IMR-90 (cell line): Measurements from ENCODE around the gene IGF1. TPM values are rescaled to one million over a fixed set of nuclear protein-coding genes. Genes with fewer than 3 reads are reported as not detected.

Experiments
- ATAC-seq: fragments of 200-7000 bp; cut with Tn5 transposase; 2 replicates; pipeline ENCODE4 v1.9.1; 2020; ENCODE audit warnings: low read depth, mild to moderate bottlenecking, moderate library complexity
- BruUV-seq: library from RNA; stranded (reverse); fragments of 400-500 nt; replicated peaks from 2 replicates; lab custom pipeline; 2021; lab: Mats Ljungman, UMichigan
- CTCF ChIA-PET: fragments of 300-600 bp; formaldehyde crosslinking; extraction: SDS; loops from one replicate; lab custom pipeline; 2021; ENCODE audit warnings: antibody characterized with exemption; lab: Yijun Ruan, JAX
- POLR2A ChIA-PET: fragments of 300-600 bp; sonication (Branson Sonifier 250); formaldehyde crosslinking; loops from one replicate; lab custom pipeline; 2022; ENCODE audit warnings: antibody characterized with exemption; ENCODE audit not compliant: unreplicated experiment; lab: Charles Lee
- DNase-seq: peaks from one replicate; pipeline ENCODE4 v3.0.0; 2013
- H2AFZ ChIP-seq: replicated peaks from 2 replicates; pipeline ENCODE3; 2013; ENCODE audit warnings: low read length, mild to moderate bottlenecking; ENCODE audit not compliant: poor library complexity
- H2AK5ac ChIP-seq: 2 replicates; pipeline ENCODE4 v1.6.1; 2013; ENCODE audit warnings: low read depth, low read length, inconsistent platforms
- H2AK9ac ChIP-seq: replicated peaks from 2 replicates; pipeline ENCODE3; 2013; ENCODE audit warnings: mild to moderate bottlenecking, low read depth, low read length, moderate library complexity; ENCODE audit not compliant: poor library complexity
- H2BK120ac ChIP-seq: 2 replicates; pipeline ENCODE4 v1.6.1; 2013; ENCODE audit warnings: low read depth, low read length, inconsistent platforms
- H2BK15ac ChIP-seq: 3 replicates; pipeline ENCODE4 v1.6.1; 2013; ENCODE audit warnings: low read depth, low read length, inconsistent platforms
- H2BK20ac ChIP-seq: 2 replicates; pipeline ENCODE4 v1.6.1; 2013; ENCODE audit warnings: low read depth, mild to moderate bottlenecking, inconsistent platforms, low read length, moderate library complexity
- H2BK5ac ChIP-seq: 2 replicates; pipeline ENCODE4 v1.6.1; 2013; ENCODE audit warnings: mild to moderate bottlenecking, low read depth, low read length, inconsistent platforms; ENCODE audit not compliant: poor library complexity, severe bottlenecking
- H3K14ac ChIP-seq: replicated peaks from 2 replicates; pipeline ENCODE4 v1.6.1; 2013; ENCODE audit warnings: low read depth, low read length, inconsistent platforms
- H3K18ac ChIP-seq: 2 replicates; pipeline ENCODE4 v1.6.1; 2013; ENCODE audit warnings: low read depth, low read length, control low read depth
- H3K23ac ChIP-seq: 2 replicates; pipeline ENCODE4 v1.6.1; 2013; ENCODE audit warnings: low read depth, low read length, inconsistent platforms
- H3K27ac ChIP-seq: 2 replicates; pipeline ENCODE4 v1.5.1; 2013; ENCODE audit warnings: mild to moderate bottlenecking, control low read depth, low read length; ENCODE audit not compliant: insufficient read depth
- H3K27me3 ChIP-seq: 2 replicates; pipeline ENCODE4 v1.6.1; 2013; ENCODE audit warnings: low read length; ENCODE audit not compliant: control insufficient read depth, insufficient read depth
- H3K36me3 ChIP-seq: 2 replicates; pipeline ENCODE4 v1.6.1; 2013; ENCODE audit warnings: low read length, mixed read lengths; ENCODE audit not compliant: control insufficient read depth, insufficient read depth
- H3K4ac ChIP-seq: 2 replicates; pipeline ENCODE4 v1.6.1; 2013; ENCODE audit warnings: low read depth, low read length, inconsistent platforms
- H3K4me1 ChIP-seq: 2 replicates; pipeline ENCODE4 v1.6.1; 2013; ENCODE audit warnings: low read length, mixed read lengths; ENCODE audit not compliant: control insufficient read depth, insufficient read depth
- H3K4me2 ChIP-seq: 2 replicates; pipeline ENCODE4 v1.6.1; 2013; ENCODE audit warnings: low read depth, mild to moderate bottlenecking, control low read depth, low read length, moderate library complexity
- H3K4me3 ChIP-seq: 2 replicates; pipeline ENCODE4 v1.5.1; 2013; ENCODE audit warnings: low read depth, mild to moderate bottlenecking, control low read depth, low read length, moderate library complexity; ENCODE audit not compliant: insufficient read depth
- H3K56ac ChIP-seq: 2 replicates; pipeline ENCODE4 v1.6.1; 2013; ENCODE audit warnings: low read length, inconsistent platforms; ENCODE audit not compliant: insufficient read depth; ENCODE audit errors: extremely low read depth
- H3K79me1 ChIP-seq, 2 experiments: 2 replicates each; pipeline ENCODE4 v1.6.1; 2013; ENCODE audit warnings: low read length in 2 of 2, inconsistent platforms in 1 of 2, low read depth in 1 of 2
- H3K9ac ChIP-seq: 2 replicates; pipeline ENCODE4 v1.6.1; 2013; ENCODE audit warnings: low read depth, low read length, control low read depth
- H3K9me1 ChIP-seq: 2 replicates; pipeline ENCODE4 v1.6.1; 2013; ENCODE audit warnings: low read length, inconsistent platforms; ENCODE audit not compliant: insufficient read depth
- H3K9me3 ChIP-seq: 2 replicates; pipeline ENCODE4 v1.6.1; 2013; ENCODE audit warnings: low read length; ENCODE audit not compliant: control insufficient read depth, insufficient read depth
- H4K20me1 ChIP-seq: 2 replicates; pipeline ENCODE4 v1.6.1; 2013; ENCODE audit warnings: low read length, inconsistent platforms; ENCODE audit not compliant: insufficient read depth
- H4K5ac ChIP-seq: 2 replicates; pipeline ENCODE4 v1.6.1; 2013; ENCODE audit warnings: mild to moderate bottlenecking, low read depth, low read length, control low read depth
- H4K8ac ChIP-seq, 2 experiments: 2 replicates each; pipeline ENCODE4 v1.6.1; 2013; ENCODE audit warnings: low read depth in 2 of 2, low read length in 2 of 2, control low read depth in 1 of 2, inconsistent platforms in 1 of 2
- H4K91ac ChIP-seq: 2 replicates; pipeline ENCODE4 v1.6.1; 2013; ENCODE audit warnings: low read depth, low read length, inconsistent platforms; ENCODE audit not compliant: insufficient read depth
- BHLHE40 ChIP-seq: fragments of 150-350 bp; IDR thresholded peaks from 2 replicates; pipeline ENCODE4 v1.6.1; 2016; ENCODE audit warnings: mild to moderate bottlenecking, low read depth, low read length
- CEBPB ChIP-seq: IDR thresholded peaks from 2 replicates; pipeline ENCODE4 v1.6.1; 2012; ENCODE audit warnings: low read depth, low read length, improper control_type of control experiment
- CHD1 ChIP-seq: IDR thresholded peaks from 2 replicates; pipeline ENCODE4 v1.6.1; 2012; ENCODE audit warnings: low read depth, low read length, improper control_type of control experiment
- CTCF ChIP-seq: conservative IDR thresholded peaks from 2 replicates; pipeline ENCODE4 v1.5.1; 2012; ENCODE audit warnings: mild to moderate bottlenecking, low read depth, low read length, improper control_type of control experiment
- FOS ChIP-seq: fragments of 150-350 bp; IDR thresholded peaks from 2 replicates; pipeline ENCODE4 v1.6.1; 2016; ENCODE audit warnings: low read depth, low read length
- MAFK ChIP-seq: IDR thresholded peaks from 2 replicates; pipeline ENCODE4 v1.6.1; 2012; ENCODE audit warnings: low read depth, low read length, improper control_type of control experiment
- MXI1 ChIP-seq: IDR thresholded peaks from 2 replicates; pipeline ENCODE4 v1.6.1; 2012; ENCODE audit warnings: low read depth, mild to moderate bottlenecking, low read length, moderate library complexity, borderline replicate concordance
- NFE2L2 ChIP-seq: fragments of 150-350 bp; IDR thresholded peaks from 2 replicates; pipeline ENCODE4 v1.6.1; 2016; ENCODE audit warnings: low read depth, mild to moderate bottlenecking, low read length
- POLR2A ChIP-seq: IDR thresholded peaks from 2 replicates; pipeline ENCODE4 v1.6.1; 2012; ENCODE audit warnings: mild to moderate bottlenecking, low read depth, low read length
- RAD21 ChIP-seq: IDR thresholded peaks from 2 replicates; pipeline ENCODE4 v1.6.1; 2012; ENCODE audit warnings: low read length, improper control_type of control experiment
- RCOR1 ChIP-seq: IDR thresholded peaks from 2 replicates; pipeline ENCODE4 v1.6.1; 2012; ENCODE audit warnings: mild to moderate bottlenecking, low read length, improper control_type of control experiment; ENCODE audit not compliant: insufficient replicate concordance
- RFX5 ChIP-seq: IDR thresholded peaks from 2 replicates; pipeline ENCODE4 v1.8.0; 2012; ENCODE audit warnings: low read depth, mild to moderate bottlenecking, low read length, moderate library complexity
- USF2 ChIP-seq: fragments of 150-350 bp; IDR thresholded peaks from 2 replicates; pipeline ENCODE4 v1.6.1; 2017; ENCODE audit warnings: mild to moderate bottlenecking, antibody characterized with exemption, low read length, low read depth
- WGBS, 2 experiments: methylation state at CpG; one replicate each; pipeline versions ENCODE4 v1.1.5 to v1.1.7; 2013; ENCODE audit warnings: missing lambda C conversion rate in 2 of 2; ENCODE audit not compliant: insufficient read length in 1 of 2; ENCODE audit errors: extremely low coverage in 2 of 2; 5-methylcytosine and 5-hydroxymethylcytosine counted together
- dilution Hi-C: fragments of 300-500 bp; cut with HindIII; formaldehyde crosslinking; loops from one replicate; pipeline ENCODE4 v1.14.3; 2018; ENCODE audit warnings: low sequenced_read_pairs; ENCODE audit not compliant: unreplicated experiment
- in situ Hi-C: fragments of 300-500 bp; cut with MboI; formaldehyde crosslinking; loops from 3 replicates; pipeline ENCODE4 v1.14.3; 2019; ENCODE audit warnings: low sequenced_read_pairs, inconsistent platforms, mixed read lengths
- intact Hi-C: fragments of 100-400 bp; cut with micrococcal nuclease; formaldehyde crosslinking; loops from 2 replicates; pipeline ENCODE4 v1.10.0; 2022
- polyA plus RNA-seq, 3 experiments: library from polyadenylated mRNA; depleted of rRNA; stranded (reverse); fragments of >200 nt; gene quantifications; 2 replicates each; pipeline ENCODE4 v1.2.3, GENCODE V29; 2012; ENCODE audit warnings: low replicate concordance in 1 of 3
- total RNA-seq: library from RNA; depleted of rRNA; stranded (reverse); fragments of >200 nt; gene quantifications from 2 replicates; pipeline ENCODE4 v1.2.3, GENCODE V29; 2012

The IGF1 gene
- total and polyA plus RNA-seq, 2 of the 4 experiments (the other 2 are of a cell fraction) = under 0.01 to 0.12 TPM

- no peak overlapping the region for H4K91ac ChIP-seq
- intact Hi-C loops = no loop called here
- no peak overlapping the region for H3K14ac ChIP-seq
- WGBS, 2 experiments = no CpG with 5 or more reads among the region's 3 CpGs
- TF ChIP-seq USF2 (no peak), BHLHE40 (no peak; the same call in 1 of the 2 replicates), MAFK (no peak), CHD1 (no peak), MXI1 (no peak), FOS (no peak), CEBPB (no peak), RFX5 (no peak), RAD21 (no peak), RCOR1 (no peak), POLR2A (no peak), NFE2L2 (no peak), CTCF (no peak)
- ChIA-PET POLR2A (no interaction called here), CTCF (no interaction called here)
- H3K23ac ChIP-seq = no peak overlapping the region
- H2AK9ac ChIP-seq = no peak overlapping the region
- H2BK5ac ChIP-seq = peak overlapping the region; percentile 53
- 0 out of 2 replicates have a peak overlapping the region, but pooled peaks have one; percentile 37 for H2BK120ac ChIP-seq
- H3K9ac ChIP-seq = no peak overlapping the region
- no peaks in the 10 kb centered on the region for H4K20me1 ChIP-seq
- H3K27me3 ChIP-seq = no peaks in the 10 kb centered on the region
- H3K9me1 ChIP-seq = no peaks in the 10 kb centered on the region
- H3K4me1 ChIP-seq = peaks cover 9% of the 10 kb centered on the region
- in situ Hi-C loops = no loop called here
- dilution Hi-C loops = no loop called here
- no peak overlapping the region; the same call in 1 of the 2 replicates for H2BK20ac ChIP-seq
- H4K8ac ChIP-seq = no peak overlapping the region
- no peak overlapping the region for H3K4me3 ChIP-seq
- ATAC-seq = peak; percentile 65
- BruUV-seq = no TSS peak
- no peak overlapping the region for H2BK15ac ChIP-seq
- no peaks in the 10 kb centered on the region for H3K79me1 ChIP-seq
- H3K4ac ChIP-seq = no peak overlapping the region
- H3K9me3 ChIP-seq = no peaks in the 10 kb centered on the region
- H3K4me2 ChIP-seq = peak overlapping the region; percentile 26; the same call in 1 of the 2 replicates
- no peak overlapping the region for H4K5ac ChIP-seq
- no peak overlapping the region for H2AFZ ChIP-seq
- no peak overlapping the region for H3K27ac ChIP-seq
- no peaks in the 10 kb centered on the region for H3K36me3 ChIP-seq
- H2AK5ac ChIP-seq = no peak overlapping the region
- H3K56ac ChIP-seq = no peak overlapping the region
- peak; percentile 69 for DNase-seq
- peak overlapping the region; percentile 61 for H3K18ac ChIP-seq
Observed at GRCh38 chr12:102407776-102408486, 72.4 kb downstream of the IGF1 start.
